GM19025 (cell line): ENCODE data around the gene HEATR1.
"Not testable (repeated sequence)": the region's sequence is repeated elsewhere in the genome, so short reads cannot be mapped to it uniquely, and the experiment has no call there.

Source experiments
- ATAC-seq: cut with Tn5 transposase; IDR thresholded peaks from one replicate; pipeline ENCODE4 v1.9.1; 2021; ENCODE audit warnings: mild to moderate bottlenecking, low read depth, moderate library complexity; ENCODE audit not compliant: unreplicated experiment

HEATR1 gene

GRCh38 chr1:236603991-236604904 is at the start of gene HEATR1:
Gene HEATR1 (minus strand): TSS chr1:236604516. CDS start chr1:236604095, 421 bp downstream.
- peak; percentile 99 for ATAC-seq

GRCh38 chr1:236645016-236645680 is 40.8 kb upstream of the HEATR1 start:
- ATAC-seq, result no peak

GRCh38 chr1:236642763-236643162 is 38.4 kb upstream of the HEATR1 start:
- no peak for ATAC-seq

- no peak for ATAC-seq
These were observed 35.4 kb upstream of the HEATR1 start for GRCh38 chr1:236639686-236640085.

- ATAC-seq, result no peak
These were observed 34.6 kb upstream of the HEATR1 start for GRCh38 chr1:236638945-236639344.

GRCh38 chr1:236636017-236636416 is 31.7 kb upstream of the HEATR1 start:
- no peak for ATAC-seq

GRCh38 chr1:236627727-236628408 is 23.6 kb upstream of the HEATR1 start:
- no peak for ATAC-seq

GRCh38 chr1:236623371-236624166 is 19.3 kb upstream of the HEATR1 start:
- no peak for ATAC-seq

GRCh38 chr1:236622407-236622806 is 18.1 kb upstream of the HEATR1 start:
- no peak for ATAC-seq

- ATAC-seq, result no peak
These were observed 15.1 kb upstream of the HEATR1 start for GRCh38 chr1:236619398-236619797.

GRCh38 chr1:236618507-236618906 is 14.2 kb upstream of the HEATR1 start:
- ATAC-seq, result no peak

- ATAC-seq, result no peak
These were observed 11.3 kb upstream of the HEATR1 start for GRCh38 chr1:236615399-236616148.

- ATAC-seq, result no peak
These were observed 8.0 kb upstream of the HEATR1 start for GRCh38 chr1:236612349-236612748.

- no peak for ATAC-seq
These were observed 4.8 kb upstream of the HEATR1 start for GRCh38 chr1:236608930-236609726.

- ATAC-seq, result not testable (repeated sequence)
These were observed 3.3 kb upstream of the HEATR1 start for GRCh38 chr1:236607597-236607996.

- no peak for ATAC-seq
These were observed 840 bp upstream of the HEATR1 start for GRCh38 chr1:236604905-236605806.

- ATAC-seq, result no peak
These were observed 2.1 kb downstream of the HEATR1 start for GRCh38 chr1:236602171-236602570.
